Stomach (tissue), 4 donors: ENCODE data around the gene TBC1D20.

ENCODE experiments used
- EP300 ChIP-seq: sonication (generic); formaldehyde crosslinking; IDR thresholded peaks from one replicate; pipeline ENCODE4 v1.6.1; 2017; ENCODE audit warnings: antibody characterized with exemption
- POLR2A ChIP-seq, 4 donors: fragments of 450-650 bp; IDR thresholded peaks; one replicate each; pipeline ENCODE4 v1.6.1; 2016; ENCODE audit warnings: antibody characterized with exemption in 4 of 4, control low read depth in 2 of 4, mild to moderate bottlenecking in 1 of 4, moderate library complexity in 1 of 4
- POLR2AphosphoS5 ChIP-seq, 3 donors: sonication (generic); formaldehyde crosslinking; IDR thresholded peaks; one replicate each; pipeline ENCODE4 v1.6.1; 2016; ENCODE audit warnings: antibody characterized with exemption in 3 of 3
- TF ChIP-seq, protein P1 (sequence below), 7 experiments: fragments of 450-650 bp in 4 of 7; fragments of 200-600 bp in 3 of 7; sonication (generic) in 3 of 7; IDR thresholded peaks; one replicate each; pipeline ENCODE4 v1.5.1; 2016 to 2019; ENCODE audit warnings: antibody characterized with exemption in 7 of 7, control low read depth in 2 of 7, mild to moderate bottlenecking in 1 of 7

DNA sequence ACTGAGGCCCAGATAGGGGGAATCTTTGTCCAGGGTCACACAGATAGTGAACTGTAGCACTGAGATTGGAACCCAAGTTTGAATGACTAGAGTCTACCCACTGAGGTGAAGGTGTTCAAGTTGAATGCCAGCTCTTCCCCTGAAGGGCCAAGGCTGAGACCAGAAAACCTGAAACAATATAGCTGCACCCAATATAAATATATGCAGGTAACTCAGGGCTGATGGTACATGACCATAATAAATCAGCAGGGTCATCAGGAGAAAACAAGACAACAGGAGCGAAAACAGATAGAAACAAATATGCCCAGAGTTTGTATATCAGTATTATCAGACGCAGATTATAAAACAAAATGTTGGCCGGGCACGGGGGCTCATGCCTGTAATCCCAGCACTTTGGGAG is 58.2 kb downstream of the TBC1D20 start:
- TF ChIP-seq, protein P1, sequence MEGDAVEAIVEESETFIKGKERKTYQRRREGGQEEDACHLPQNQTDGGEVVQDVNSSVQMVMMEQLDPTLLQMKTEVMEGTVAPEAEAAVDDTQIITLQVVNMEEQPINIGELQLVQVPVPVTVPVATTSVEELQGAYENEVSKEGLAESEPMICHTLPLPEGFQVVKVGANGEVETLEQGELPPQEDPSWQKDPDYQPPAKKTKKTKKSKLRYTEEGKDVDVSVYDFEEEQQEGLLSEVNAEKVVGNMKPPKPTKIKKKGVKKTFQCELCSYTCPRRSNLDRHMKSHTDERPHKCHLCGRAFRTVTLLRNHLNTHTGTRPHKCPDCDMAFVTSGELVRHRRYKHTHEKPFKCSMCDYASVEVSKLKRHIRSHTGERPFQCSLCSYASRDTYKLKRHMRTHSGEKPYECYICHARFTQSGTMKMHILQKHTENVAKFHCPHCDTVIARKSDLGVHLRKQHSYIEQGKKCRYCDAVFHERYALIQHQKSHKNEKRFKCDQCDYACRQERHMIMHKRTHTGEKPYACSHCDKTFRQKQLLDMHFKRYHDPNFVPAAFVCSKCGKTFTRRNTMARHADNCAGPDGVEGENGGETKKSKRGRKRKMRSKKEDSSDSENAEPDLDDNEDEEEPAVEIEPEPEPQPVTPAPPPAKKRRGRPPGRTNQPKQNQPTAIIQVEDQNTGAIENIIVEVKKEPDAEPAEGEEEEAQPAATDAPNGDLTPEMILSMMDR (IDR thresholded peaks at IDR 0.05) = no peak
- TF ChIP-seq EP300 = no peak
- TF ChIP-seq POLR2AphosphoS5 (IDR thresholded peaks at IDR 0.05) = no peak
- TF ChIP-seq POLR2A (IDR thresholded peaks at IDR 0.05) = no peak
